Measurements from ENCODE around the gene ATF7IP2.

GRCh38 chr16:10368969-10369551 lies 16.8 kb upstream of the ATF7IP2 start:
- TF ChIP-seq EZH2 (IDR thresholded peaks at IDR 0.05; ENCODE audit: low read length, missing control alignments) (no peak), CTCF (conservative IDR thresholded peaks at IDR 0.05 in 1 of 2, IDR thresholded peaks at IDR 0.05 in 1 of 2; ENCODE audit: low read depth in 1 of 2, low read length in 2 of 2) (no peak)
